C4-2B (cell line): ENCODE measurements around the gene PMM1.
"Not testable (repeated sequence)": the region's sequence is repeated elsewhere in the genome, so short reads cannot be mapped to it uniquely, and the experiment has no call there.

Experiments used
- H3K27ac ChIP-seq: fragments of 450-650 bp; 2 replicates; pipeline ENCODE4 v1.5.1; 2017
- CTCF ChIP-seq: fragments of 450-650 bp; conservative IDR thresholded peaks from 2 replicates; pipeline ENCODE4 v1.5.1; 2017; ENCODE audit warnings: mild to moderate bottlenecking
- ZFX ChIP-seq: fragments of 450-650 bp; IDR thresholded peaks from 2 replicates; pipeline ENCODE4 v1.6.1; 2017

Gene PMM1

GRCh38 chr22:41578818-41579217 is 10.8 kb downstream of the PMM1 start:
- TF ChIP-seq ZFX (no peak), CTCF (no peak)

GRCh38 chr22:41578114-41578513 is 11.5 kb downstream of the PMM1 start:
- TF ChIP-seq ZFX (no peak), CTCF (no peak)

More at GRCh38 chr22:41578818-41579217, 10.8 kb downstream of the PMM1 start:
- no peak overlapping the region for H3K27ac ChIP-seq

DNA sequence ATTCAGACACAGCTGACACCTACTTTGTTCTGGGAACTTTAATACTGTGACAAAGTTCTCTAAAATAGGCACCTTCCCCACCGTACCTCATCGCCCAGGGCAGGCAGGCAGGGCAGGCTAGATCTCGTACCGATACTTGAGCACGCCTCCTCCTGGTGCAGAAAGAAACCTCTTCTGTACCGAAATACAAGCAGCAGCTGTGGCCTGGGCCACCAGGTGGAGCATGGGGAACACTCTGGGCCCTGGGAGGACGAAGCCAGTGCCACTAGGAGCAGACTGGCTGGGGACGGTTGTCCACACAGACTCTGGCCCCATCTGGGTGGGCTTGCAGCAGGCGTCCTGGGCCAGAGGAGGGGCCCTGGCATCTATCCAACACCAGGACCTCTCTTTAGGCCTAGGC is 12.8 kb downstream of the PMM1 start:
- TF ChIP-seq ZFX (no peak), CTCF (no peak; the same call in 1 of the 2 replicates)
- no peak overlapping the region for H3K27ac ChIP-seq

More at GRCh38 chr22:41578114-41578513, 11.5 kb downstream of the PMM1 start:
- H3K27ac ChIP-seq, result no peak overlapping the region

GRCh38 chr22:41575533-41575932 is 14.1 kb downstream of the PMM1 start:
- H3K27ac ChIP-seq, result no peak overlapping the region
- TF ChIP-seq ZFX (no peak), CTCF (no peak)

DNA sequence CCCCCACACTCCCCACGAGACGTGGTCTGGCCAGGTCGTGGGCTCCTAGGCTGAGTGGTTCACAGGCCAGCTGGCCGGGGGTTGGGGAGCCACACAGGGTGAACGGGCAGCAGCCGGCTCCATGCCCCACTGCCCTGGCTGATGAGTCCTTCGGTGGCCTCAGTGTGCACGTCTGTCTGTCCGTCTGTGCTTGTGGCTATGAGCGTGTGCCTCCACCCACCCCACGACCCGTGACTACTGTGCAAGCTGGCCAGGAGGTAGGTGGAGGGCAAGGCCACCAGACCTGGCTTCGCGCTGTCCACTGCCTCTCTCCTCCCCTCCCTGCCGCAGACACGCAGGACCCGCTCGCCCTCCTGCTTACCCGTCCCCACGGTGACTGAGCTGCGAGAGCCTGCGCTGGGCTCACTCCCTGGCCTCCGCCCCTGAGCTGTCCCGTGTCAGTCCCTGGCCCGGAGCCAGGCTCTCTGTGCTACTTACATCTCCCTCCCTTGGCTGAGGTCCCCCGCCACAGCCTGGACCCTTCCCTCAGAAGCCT is 14.7 kb downstream of the PMM1 start:
- no peak overlapping the region for H3K27ac ChIP-seq
- TF ChIP-seq ZFX (no peak), CTCF (no peak)

DNA sequence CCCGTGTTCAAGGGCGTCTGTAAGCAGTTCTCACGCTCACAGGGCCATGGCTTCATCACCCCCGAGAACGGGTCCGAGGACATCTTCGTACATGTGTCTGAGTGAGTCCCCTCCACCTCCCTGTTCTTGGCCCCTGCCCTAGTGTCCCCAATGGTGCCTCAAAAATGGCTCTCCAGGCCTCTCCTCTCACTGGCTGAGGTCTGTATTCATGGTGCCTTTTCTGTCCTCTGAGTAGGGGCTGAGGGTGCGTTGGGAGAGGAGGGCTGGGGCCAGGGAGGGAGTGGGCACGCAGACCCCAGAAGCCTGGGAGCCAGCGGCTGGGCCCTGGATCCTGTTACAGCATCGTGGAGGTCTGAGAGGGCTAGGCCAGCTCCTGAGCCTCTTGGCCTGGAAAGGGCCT is 16.0 kb downstream of the PMM1 start:
- no peak overlapping the region for H3K27ac ChIP-seq
- no peak for TF ChIP-seq CTCF
- TF ChIP-seq ZFX, result no peak

DNA sequence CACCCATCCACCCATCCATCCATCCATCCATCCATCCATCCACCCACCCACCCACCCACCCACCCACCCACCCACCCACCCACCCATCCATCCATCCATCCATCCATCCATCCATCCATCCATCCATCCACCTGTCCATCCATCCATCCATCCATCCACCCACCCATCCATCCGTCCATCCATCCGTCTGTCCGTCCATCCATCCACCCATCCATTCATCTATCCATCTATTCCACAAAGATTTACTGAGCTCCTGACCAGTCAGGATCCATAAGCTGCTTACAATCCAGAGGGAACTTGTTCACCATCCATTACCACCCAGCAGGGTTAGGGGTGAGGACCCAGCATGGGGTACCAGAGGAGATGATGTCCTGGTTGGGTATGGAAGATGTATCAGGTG is 17.3 kb downstream of the PMM1 start:
- H3K27ac ChIP-seq, result not testable (repeated sequence)

- H3K27ac ChIP-seq, result no peak overlapping the region
- no peak for TF ChIP-seq CTCF
- TF ChIP-seq ZFX, result no peak
Measured at GRCh38 chr22:41571786-41572185, 17.9 kb downstream of the PMM1 start.
